HG02588 (cell line): ENCODE measurements around the gene IMMP1L.

Experiments used
- ATAC-seq: cut with Tn5 transposase; IDR thresholded peaks from one replicate; pipeline ENCODE4 v1.9.1; 2021; ENCODE audit warnings: mild to moderate bottlenecking, moderate library complexity; ENCODE audit not compliant: unreplicated experiment

Gene IMMP1L

DNA sequence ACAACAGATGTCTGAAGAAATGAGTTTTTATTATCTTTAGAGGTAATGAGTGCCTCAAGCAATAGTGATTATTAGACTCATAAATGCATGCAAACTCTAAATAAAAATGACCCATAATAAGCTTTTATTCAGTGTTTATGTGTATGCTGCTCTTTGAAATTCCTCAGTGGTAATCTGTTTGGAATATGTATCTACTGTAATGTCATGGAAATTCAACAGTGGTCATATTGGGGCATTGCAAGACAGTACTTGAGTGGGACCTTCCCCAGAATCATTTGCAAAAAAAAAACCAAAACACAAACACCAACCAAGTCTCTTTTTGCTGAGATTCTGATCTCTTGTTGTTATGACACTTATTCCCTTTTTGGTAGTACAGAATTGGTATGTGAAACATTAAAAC is 104.8 kb downstream of the IMMP1L start:
- ATAC-seq, result no peak

DNA sequence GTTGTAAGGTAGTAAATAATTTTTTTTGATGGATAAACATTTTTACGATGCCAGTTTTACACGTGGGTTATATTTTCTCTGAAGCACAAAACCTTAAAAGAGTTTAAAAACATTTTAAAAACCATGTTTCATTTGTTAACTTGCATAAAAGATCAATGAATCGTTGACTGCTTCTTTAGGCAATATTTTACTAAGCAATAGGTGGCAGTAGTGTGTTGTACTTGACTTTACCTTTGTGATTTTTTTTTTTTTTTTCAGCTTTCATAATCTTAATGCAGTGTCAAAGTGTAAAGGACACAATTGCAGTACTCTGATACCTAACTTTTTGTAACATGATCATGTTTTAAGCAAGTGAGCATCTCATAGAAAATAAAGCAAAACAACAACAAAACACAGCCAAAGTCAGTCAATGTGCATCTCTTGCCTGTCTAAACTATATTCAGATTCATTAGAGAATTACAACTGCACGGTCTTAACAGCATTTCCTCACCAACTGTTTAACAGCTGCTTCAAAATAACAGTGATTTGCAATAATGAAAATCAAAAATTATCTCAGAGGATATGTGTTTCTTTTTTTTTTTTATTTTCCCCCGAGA is 112.1 kb downstream of the IMMP1L start:
- ATAC-seq, result no peak

DNA sequence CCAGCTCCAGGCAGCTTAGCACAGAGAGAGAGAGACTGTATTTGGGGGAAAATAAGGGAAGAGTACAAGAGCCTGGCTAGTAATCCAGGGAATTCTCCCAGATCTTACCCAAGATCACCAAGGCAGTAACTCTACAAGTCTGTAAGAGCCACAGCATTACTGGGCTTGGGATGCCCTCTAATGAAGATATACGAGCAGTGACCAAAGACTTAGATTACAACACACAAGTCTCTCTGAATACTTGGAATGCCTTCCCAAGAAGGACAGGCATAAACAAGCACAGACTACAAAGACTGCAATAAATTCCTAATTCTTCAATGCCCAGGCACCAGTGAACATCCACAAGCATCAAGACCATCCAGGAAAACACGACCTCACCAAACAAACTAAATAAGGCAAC is 122.0 kb downstream of the IMMP1L start:
- ATAC-seq, result no peak

DNA sequence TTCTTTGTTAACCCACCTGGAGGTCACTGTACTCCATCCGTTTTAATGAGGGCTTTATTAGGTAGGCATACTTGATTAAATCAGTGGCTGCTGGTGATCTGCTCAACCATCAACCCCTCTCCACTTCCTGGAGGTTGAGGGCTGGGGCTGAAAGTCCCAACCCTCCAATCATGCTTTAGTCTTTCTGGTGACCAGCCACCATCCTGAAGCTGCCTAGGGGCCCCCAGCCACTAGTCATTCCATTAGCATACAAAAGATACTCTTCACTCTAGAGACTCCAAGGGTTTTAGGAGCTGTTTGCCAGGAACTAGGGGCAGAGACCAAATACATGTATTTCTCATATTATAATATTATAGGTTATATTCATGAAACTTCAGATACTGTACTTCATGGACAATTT is 126.3 kb downstream of the IMMP1L start:
- no peak for ATAC-seq
